ENCODE data around the gene ZNF845.

Gene ZNF845

GRCh38 chr19:53365899-53366493 is 32.4 kb downstream of the ZNF845 start:
- H3K4me3 ChIP-seq (ENCODE audit: low read length), result peak overlapping the region; percentile 75
- H2AFZ ChIP-seq (ENCODE audit: low read depth, low read length), result no peak overlapping the region
- TF ChIP-seq EZH2phosphoT487 (IDR thresholded peaks at IDR 0.05; ENCODE audit: low read depth) (no peak), CTCF (IDR thresholded peaks at IDR 0.05; ENCODE audit: low read depth, low read length) (no peak)
- H3K9me3 ChIP-seq (ENCODE audit: insufficient read depth, low read length), result no peaks in the 10 kb centered on the region
- H3K36me3 ChIP-seq (replicated peaks; ENCODE audit: low read depth, low read length), result no peaks in the 10 kb centered on the region
- H3K27me3 ChIP-seq (ENCODE audit: low read depth, low read length), result no peaks in the 10 kb centered on the region
- no peaks in the 10 kb centered on the region for H3K79me2 ChIP-seq (ENCODE audit: low read length)
- H3K9ac ChIP-seq (ENCODE audit: low read length), result peak overlapping the region; percentile 51
- H3K4me1 ChIP-seq (ENCODE audit: low read length), result no peaks in the 10 kb centered on the region
- peak overlapping the region; percentile 62 for H3K4me2 ChIP-seq (ENCODE audit: low read length)
- H3K27ac ChIP-seq (ENCODE audit: low read length), result no peak overlapping the region
- H4K20me1 ChIP-seq (ENCODE audit: insufficient read depth, low read length), result no peaks in the 10 kb centered on the region

GRCh38 chr19:53372196-53372595 is 38.6 kb downstream of the ZNF845 start:
- TF ChIP-seq CTCF (IDR thresholded peaks at IDR 0.05; ENCODE audit: low read depth, low read length), result no peak
- no peak for TF ChIP-seq EZH2phosphoT487 (IDR thresholded peaks at IDR 0.05; ENCODE audit: low read depth)
- Histone ChIP-seq H3K4me3 (ENCODE audit: low read length) (no peak overlapping the region), H3K4me2 (ENCODE audit: low read length) (no peak overlapping the region), H4K20me1 (ENCODE audit: insufficient read depth, low read length) (no peaks in the 10 kb centered on the region), H3K9me3 (ENCODE audit: insufficient read depth, low read length) (no peaks in the 10 kb centered on the region), H3K27ac (ENCODE audit: low read length) (no peak overlapping the region), H3K27me3 (ENCODE audit: low read depth, low read length) (no peaks in the 10 kb centered on the region), H3K9ac (ENCODE audit: low read length) (no peak overlapping the region), H3K79me2 (ENCODE audit: low read length) (no peaks in the 10 kb centered on the region), H3K36me3 (replicated peaks; ENCODE audit: low read depth, low read length) (peaks cover 4% of the 10 kb centered on the region), H2AFZ (ENCODE audit: low read depth, low read length) (no peak overlapping the region), H3K4me1 (ENCODE audit: low read length) (no peaks in the 10 kb centered on the region)

GRCh38 chr19:53374288-53374687 is 40.7 kb downstream of the ZNF845 start:
- Histone ChIP-seq H3K36me3 (replicated peaks; ENCODE audit: low read depth, low read length) (peaks cover 4% of the 10 kb centered on the region), H3K27me3 (ENCODE audit: low read depth, low read length) (no peaks in the 10 kb centered on the region), H4K20me1 (ENCODE audit: insufficient read depth, low read length) (no peaks in the 10 kb centered on the region), H3K79me2 (ENCODE audit: low read length) (no peaks in the 10 kb centered on the region), H3K27ac (ENCODE audit: low read length) (no peak overlapping the region), H3K4me1 (ENCODE audit: low read length) (no peaks in the 10 kb centered on the region), H3K9ac (ENCODE audit: low read length) (no peak overlapping the region), H3K4me2 (ENCODE audit: low read length) (no peak overlapping the region), H2AFZ (ENCODE audit: low read depth, low read length) (no peak overlapping the region), H3K9me3 (ENCODE audit: insufficient read depth, low read length) (no peaks in the 10 kb centered on the region), H3K4me3 (ENCODE audit: low read length) (no peak overlapping the region)
- TF ChIP-seq CTCF (IDR thresholded peaks at IDR 0.05; ENCODE audit: low read depth, low read length), result no peak
- no peak for TF ChIP-seq EZH2phosphoT487 (IDR thresholded peaks at IDR 0.05; ENCODE audit: low read depth)

GRCh38 chr19:53374743-53375142 is 41.2 kb downstream of the ZNF845 start:
- TF ChIP-seq CTCF (IDR thresholded peaks at IDR 0.05; ENCODE audit: low read depth, low read length) (no peak), EZH2phosphoT487 (IDR thresholded peaks at IDR 0.05; ENCODE audit: low read depth) (no peak)
- no peak overlapping the region for H3K4me2 ChIP-seq (ENCODE audit: low read length)
- no peak overlapping the region for H2AFZ ChIP-seq (ENCODE audit: low read depth, low read length)
- no peaks in the 10 kb centered on the region for H3K27me3 ChIP-seq (ENCODE audit: low read depth, low read length)
- no peak overlapping the region for H3K9ac ChIP-seq (ENCODE audit: low read length)
- no peak overlapping the region for H3K4me3 ChIP-seq (ENCODE audit: low read length)
- H3K9me3 ChIP-seq (ENCODE audit: insufficient read depth, low read length), result no peaks in the 10 kb centered on the region
- H3K79me2 ChIP-seq (ENCODE audit: low read length), result no peaks in the 10 kb centered on the region
- H3K27ac ChIP-seq (ENCODE audit: low read length), result no peak overlapping the region
- peaks cover 4% of the 10 kb centered on the region for H3K36me3 ChIP-seq (replicated peaks; ENCODE audit: low read depth, low read length)
- no peaks in the 10 kb centered on the region for H3K4me1 ChIP-seq (ENCODE audit: low read length)
- no peaks in the 10 kb centered on the region for H4K20me1 ChIP-seq (ENCODE audit: insufficient read depth, low read length)
